Motor neuron (in vitro differentiated cells): ENCODE results near the gene TLR5. TPM values are rescaled to one million over a fixed set of nuclear protein-coding genes. Genes with fewer than 3 reads are reported as not detected.
"Not testable (repeated sequence)": the region's sequence is repeated elsewhere in the genome, so short reads cannot be mapped to it uniquely, and the experiment has no call there.

ENCODE experiments used
- ATAC-seq, 8 experiments: fragments of 200-7000 bp; cut with Tn5 transposase; replicated peaks in 6 of 8; 2 replicates each; pipeline ENCODE4 v1.8.0; 2021; ENCODE audit warnings: mild to moderate bottlenecking in 8 of 8, moderate library complexity in 8 of 8
- H3K27ac ChIP-seq, 2 donors: fragments of 250-450 bp; sonication (Bioruptor Pico); 2 replicates each; pipeline ENCODE4 v1.9.0; 2021; ENCODE audit warnings: antibody characterized with exemption in 2 of 2, mild to moderate bottlenecking in 2 of 2, moderate library complexity in 1 of 2
- H3K4me1 ChIP-seq, 2 donors: fragments of 250-450 bp; sonication (Bioruptor Pico); replicated peaks in 1 of 2; 2 replicates each; pipeline ENCODE4 v1.6.1; 2021; ENCODE audit warnings: antibody characterized with exemption in 2 of 2, mild to moderate bottlenecking in 2 of 2, moderate library complexity in 1 of 2
- H3K4me3 ChIP-seq, 5 donors: fragments of 250-450 bp; sonication (Bioruptor Pico); 2 replicates each; pipeline ENCODE4 v1.9.0; 2021; ENCODE audit warnings: antibody characterized with exemption in 5 of 5, mild to moderate bottlenecking in 5 of 5, moderate library complexity in 4 of 5
- WGBS, 10 experiments: fragments of 450-650 bp; shearing (Covaris generic); methylation state at CpG; one replicate each; pipeline ENCODE4 v1.0.0; 2022; 5-methylcytosine and 5-hydroxymethylcytosine counted together
- in situ Hi-C, 9 experiments: fragments of 400-800 bp; cut with MboI; loops; one replicate each; pipeline ENCODE4 v1.15.0; 2021; ENCODE audit warnings: low sequenced_read_pairs in 9 of 9, low pct_unique_long_range_greater_than_20kb in 2 of 9; ENCODE audit not compliant: unreplicated experiment in 9 of 9
- total RNA-seq, 8 experiments: library from RNA; unstranded; fragments of 300-600 nt; gene quantifications; 2 replicates each; pipeline versions ENCODE4 v1.2.3 to v1.2.4, GENCODE V29; 2022

Gene TLR5
- total RNA-seq, 8 experiments from 2014 or later, result 0.29 to 9.8 (median 2.0) TPM

- ATAC-seq, result no peak
- Histone ChIP-seq H3K27ac (no peak overlapping the region), H3K4me3 (no peak overlapping the region), H3K4me1 (no peaks in the 10 kb centered on the region)
- WGBS, 10 experiments, result 33 to 89% (median 79%) methylated on average over 1 to 3 of the region's 3 CpGs; no CpG with 5 or more reads in 2 of the 10 experiments
- in situ Hi-C loops, result no loop called here
Observed at GRCh38 chr1:223175633-223176032, 32.6 kb upstream of the TLR5 start.

GRCh38 chr1:223175032-223175431 lies 32.0 kb upstream of the TLR5 start:
- Histone ChIP-seq H3K4me3 (no peak overlapping the region), H3K27ac (no peak overlapping the region), H3K4me1 (no peaks in the 10 kb centered on the region)
- 0 to 83% (median 46%) methylated on average over 1 to 4 of the region's 4 CpGs; no CpG with 5 or more reads in 1 of the 10 experiments for WGBS, 10 experiments
- in situ Hi-C loops, result no loop called here
- ATAC-seq, result peak in 3 of 8 experiments; percentile 50 to 75 (median 74)

- H3K4me3 ChIP-seq, in situ Hi-C loops, ATAC-seq, H3K27ac ChIP-seq, H3K4me1 ChIP-seq: not testable (repeated sequence)
- WGBS, 10 experiments, result 0 to 100% (median 74%) methylated on average over 1 to 3 of the region's 5 CpGs; no CpG with 5 or more reads in 5 of the 10 experiments
Observed at GRCh38 chr1:223169458-223169857, 26.4 kb upstream of the TLR5 start.

- Histone ChIP-seq H3K27ac (no peak overlapping the region), H3K4me1 (no peaks in the 10 kb centered on the region), H3K4me3 (no peak overlapping the region)
- no peak for ATAC-seq
- in situ Hi-C loops, result no loop called here
- WGBS, 10 experiments, result 60 to 100% (median 88%) methylated on average over 1 to 3 of the region's 3 CpGs; no CpG with 5 or more reads in 2 of the 10 experiments
Observed at GRCh38 chr1:223161321-223161720, 18.3 kb upstream of the TLR5 start.

GRCh38 chr1:223156343-223156742 lies 13.3 kb upstream of the TLR5 start:
- Histone ChIP-seq H3K4me1 (no peaks in the 10 kb centered on the region), H3K4me3 (no peak overlapping the region), H3K27ac (no peak overlapping the region)
- 60 to 94% (median 83%) methylated on average over 2 of the region's 2 CpGs; no CpG with 5 or more reads in 1 of the 10 experiments for WGBS, 10 experiments
- no peak for ATAC-seq
- in situ Hi-C loops, result no loop called here

GRCh38 chr1:223155153-223155552 lies 12.1 kb upstream of the TLR5 start:
- 40 to 100% (median 75%) methylated on average over 1 to 2 of the region's 2 CpGs; no CpG with 5 or more reads in 3 of the 10 experiments for WGBS, 10 experiments
- no peaks in the 10 kb centered on the region for H3K4me1 ChIP-seq
- in situ Hi-C loops, result no loop called here
- no peak overlapping the region for H3K4me3 ChIP-seq
- ATAC-seq, result no peak
- H3K27ac ChIP-seq, result no peak overlapping the region

- no peak overlapping the region for H3K4me3 ChIP-seq
- H3K4me1 ChIP-seq, result no peaks in the 10 kb centered on the region
- 40 to 92% (median 74%) methylated on average over 1 to 3 of the region's 3 CpGs; no CpG with 5 or more reads in 3 of the 10 experiments for WGBS, 10 experiments
- in situ Hi-C loops, result no loop called here
- no peak for ATAC-seq
- H3K27ac ChIP-seq, result no peak overlapping the region
Observed at GRCh38 chr1:223153177-223154119, 10.4 kb upstream of the TLR5 start.

- H3K4me1 ChIP-seq, result no peaks in the 10 kb centered on the region
Observed at GRCh38 chr1:223152399-223152798, 9.4 kb upstream of the TLR5 start.

GRCh38 chr1:223150443-223150842 lies 7.4 kb upstream of the TLR5 start:
- WGBS, 10 experiments, result 20 to 100% (median 83%) methylated on average over 1 to 5 of the region's 5 CpGs; no CpG with 5 or more reads in 1 of the 10 experiments
- H3K27ac ChIP-seq, result no peak overlapping the region
- H3K4me1 ChIP-seq, result no peaks in the 10 kb centered on the region
- in situ Hi-C loops, result no loop called here
- H3K4me3 ChIP-seq, result no peak overlapping the region
- no peak for ATAC-seq

More at GRCh38 chr1:223152399-223152798, 9.4 kb upstream of the TLR5 start:
- in situ Hi-C loops, result no loop called here
- Histone ChIP-seq H3K4me3 (no peak overlapping the region), H3K27ac (no peak overlapping the region)
- ATAC-seq, result no peak
- WGBS, 10 experiments, result 58 to 100% (median 90%) methylated on average over 2 to 4 of the region's 4 CpGs; no CpG with 5 or more reads in 2 of the 10 experiments

GRCh38 chr1:223147873-223148272 lies 4.8 kb upstream of the TLR5 start:
- Histone ChIP-seq H3K4me3 (no peak overlapping the region), H3K27ac (no peak overlapping the region), H3K4me1 (peaks cover 0 to 8% of the 10 kb centered on the region in 2 donors)
- 14 to 100% (median 70%) methylated on average over 1 to 3 of the region's 3 CpGs; no CpG with 5 or more reads in 2 of the 10 experiments for WGBS, 10 experiments
- in situ Hi-C loops, result no loop called here
- ATAC-seq, result no peak

GRCh38 chr1:223147409-223147808 lies 4.4 kb upstream of the TLR5 start:
- in situ Hi-C loops, result no loop called here
- H3K27ac ChIP-seq, result no peak overlapping the region
- no peak for ATAC-seq
- peaks cover 0 to 10% of the 10 kb centered on the region in 2 donors for H3K4me1 ChIP-seq
- no peak overlapping the region for H3K4me3 ChIP-seq
- WGBS, 10 experiments, result 58 to 100% (median 87%) methylated on average over 1 to 2 of the region's 2 CpGs; no CpG with 5 or more reads in 2 of the 10 experiments

- 50 to 100% (median 55%) methylated on average over 1 to 2 of the region's 2 CpGs; no CpG with 5 or more reads in 3 of the 10 experiments for WGBS, 10 experiments
- in situ Hi-C loops, result no loop called here
- no peak overlapping the region for H3K4me3 ChIP-seq
- ATAC-seq, result no peak
- peaks cover 0 to 15% of the 10 kb centered on the region in 2 donors for H3K4me1 ChIP-seq
- H3K27ac ChIP-seq, result no peak overlapping the region
Observed at GRCh38 chr1:223146745-223147144, 3.7 kb upstream of the TLR5 start.

- 14 to 100% (median 81%) methylated on average over 1 to 5 of the region's 5 CpGs for WGBS, 10 experiments
- in situ Hi-C loops, result no loop called here
- ATAC-seq, result no peak
Observed at GRCh38 chr1:223144914-223145313, 1.9 kb upstream of the TLR5 start.

More at GRCh38 chr1:223144914-223145313, 1.9 kb upstream of the TLR5 start:
- peaks cover 0 to 15% of the 10 kb centered on the region in 2 donors for H3K4me1 ChIP-seq
- H3K4me3 ChIP-seq, result no peak overlapping the region
- no peak overlapping the region for H3K27ac ChIP-seq
